Small intestine (tissue), 7 donors: ENCODE measurements around the gene RIPK4. TPM values are rescaled to one million over a fixed set of nuclear protein-coding genes. Genes with fewer than 3 reads are reported as not detected.

Experiments used
- DNase-seq, 2 donors: peaks; one replicate each; pipeline versions ENCODE4 v3.0.0 to v3.0.0-alpha.2; 2013
- FAIRE-seq: peaks from 2 replicates; lab custom pipeline; 2012; peaks lifted over from hg19 to GRCh38; lab: Jason Lieb, UNC
- H3K27ac ChIP-seq, 3 donors: one replicate each; pipeline ENCODE4 v1.5.1; 2013; ENCODE audit warnings: low read length in 2 of 3, mild to moderate bottlenecking in 2 of 3, control low read depth in 1 of 3, inconsistent platforms in 1 of 3, low read depth in 1 of 3, moderate library complexity in 1 of 3
- H3K27me3 ChIP-seq, 3 donors: one replicate each; pipeline ENCODE4 v1.6.1; 2013; ENCODE audit warnings: low read length in 3 of 3, inconsistent platforms in 1 of 3; ENCODE audit not compliant: control insufficient read depth in 3 of 3, insufficient read depth in 3 of 3
- H3K36me3 ChIP-seq, 3 donors: one replicate each; pipeline ENCODE4 v1.6.1; 2013; ENCODE audit warnings: low read length in 3 of 3, inconsistent platforms in 1 of 3, low read depth in 1 of 3, mild to moderate bottlenecking in 1 of 3, moderate library complexity in 1 of 3; ENCODE audit not compliant: control insufficient read depth in 3 of 3, insufficient read depth in 2 of 3
- H3K4me1 ChIP-seq, 3 donors: one replicate each; pipeline ENCODE4 v1.6.1; 2013; ENCODE audit warnings: low read length in 2 of 3, inconsistent platforms in 1 of 3, low read depth in 1 of 3, mild to moderate bottlenecking in 1 of 3, moderate library complexity in 1 of 3; ENCODE audit not compliant: control insufficient read depth in 3 of 3, insufficient read depth in 2 of 3
- H3K4me3 ChIP-seq, 3 donors: one replicate each; pipeline ENCODE4 v1.5.1; 2013; ENCODE audit warnings: low read length in 3 of 3, control low read depth in 1 of 3, inconsistent platforms in 1 of 3, low read depth in 1 of 3, mild to moderate bottlenecking in 1 of 3, moderate library complexity in 1 of 3
- H3K9me3 ChIP-seq, 2 donors: one replicate each; pipeline ENCODE4 v1.6.1; 2013; ENCODE audit warnings: low read depth in 1 of 2, low read length in 1 of 2; ENCODE audit not compliant: control insufficient read depth in 2 of 2, insufficient read depth in 1 of 2
- WGBS, 3 donors: extraction: QIAGEN DNeasy Blood & Tissue Kit; methylation state at CpG; one replicate each; pipeline ENCODE4 v1.1.7; 2013; 5-methylcytosine and 5-hydroxymethylcytosine counted together
- polyA plus RNA-seq, 4 donors: library from polyadenylated mRNA; stranded (reverse) in 3 of 4; unstranded in 1 of 4; fragments of 200-250 nt in 3 of 4; fragments of 120-200 nt in 1 of 4; gene quantifications; one replicate each; pipeline versions ENCODE4 v1.2.1 to v1.2.3, GENCODE V29; 2013
- donor health status: healthy with polysubstance abuse.
- donor health status: control.
- donor health status: control.
- donor health status: Bipolar disorder and iron deficiency.
- donor health status: healthy.

Gene RIPK4
- polyA plus RNA-seq, 4 donors = 9.7 to 28.4 (median 20.5) TPM

- FAIRE-seq (no peak), DNase-seq (no peak)
- H3K27ac ChIP-seq = no peak overlapping the region
- H3K9me3 ChIP-seq = no peaks in the 10 kb centered on the region
- no peak overlapping the region for H3K4me3 ChIP-seq
- H3K4me1 ChIP-seq = no peaks in the 10 kb centered on the region
- WGBS, 3 donors = 87 to 93% (median 91%) methylated on average over 32 of the region's 32 CpGs
- no peaks in the 10 kb centered on the region for H3K27me3 ChIP-seq
- peaks cover 2 to 44% (median 7%) of the 10 kb centered on the region in 3 donors for H3K36me3 ChIP-seq
Measured at GRCh38 chr21:41801321-41802197, 34.7 kb upstream of the RIPK4 start.

- Histone ChIP-seq H3K4me3 (no peak overlapping the region), H3K27ac (no peak overlapping the region), H3K27me3 (no peaks in the 10 kb centered on the region), H3K36me3 (peaks cover 2 to 44% (median 7%) of the 10 kb centered on the region in 3 donors), H3K4me1 (no peaks in the 10 kb centered on the region), H3K9me3 (no peaks in the 10 kb centered on the region)
- 83 to 87% (median 87%) methylated on average over 24 of the region's 24 CpGs for WGBS, 3 donors
- DNase-seq (no peak), FAIRE-seq (no peak)
Measured at GRCh38 chr21:41800425-41801320, 33.8 kb upstream of the RIPK4 start.

- no peak for DNase-seq
- WGBS, 3 donors = 93 to 95% (median 94%) methylated on average over 7 of the region's 7 CpGs
- no peak overlapping the region for H3K27ac ChIP-seq
- no peaks in the 10 kb centered on the region for H3K27me3 ChIP-seq
- H3K4me3 ChIP-seq = no peak overlapping the region
- H3K36me3 ChIP-seq = peaks cover 2 to 43% (median 7%) of the 10 kb centered on the region in 3 donors
- H3K9me3 ChIP-seq = no peaks in the 10 kb centered on the region
- FAIRE-seq = no peak
- H3K4me1 ChIP-seq = no peaks in the 10 kb centered on the region
Measured at GRCh38 chr21:41799763-41800162, 32.9 kb upstream of the RIPK4 start.

- Histone ChIP-seq H3K27ac (no peak overlapping the region), H3K36me3 (peaks cover 2 to 33% (median 5%) of the 10 kb centered on the region in 3 donors), H3K4me3 (no peak overlapping the region), H3K4me1 (no peaks in the 10 kb centered on the region), H3K9me3 (no peaks in the 10 kb centered on the region), H3K27me3 (no peaks in the 10 kb centered on the region)
- WGBS, 3 donors = 92 to 96% (median 93%) methylated on average over 20 of the region's 20 CpGs
- DNase-seq (no peak), FAIRE-seq (no peak)
Measured at GRCh38 chr21:41798326-41798725, 31.5 kb upstream of the RIPK4 start.

DNA sequence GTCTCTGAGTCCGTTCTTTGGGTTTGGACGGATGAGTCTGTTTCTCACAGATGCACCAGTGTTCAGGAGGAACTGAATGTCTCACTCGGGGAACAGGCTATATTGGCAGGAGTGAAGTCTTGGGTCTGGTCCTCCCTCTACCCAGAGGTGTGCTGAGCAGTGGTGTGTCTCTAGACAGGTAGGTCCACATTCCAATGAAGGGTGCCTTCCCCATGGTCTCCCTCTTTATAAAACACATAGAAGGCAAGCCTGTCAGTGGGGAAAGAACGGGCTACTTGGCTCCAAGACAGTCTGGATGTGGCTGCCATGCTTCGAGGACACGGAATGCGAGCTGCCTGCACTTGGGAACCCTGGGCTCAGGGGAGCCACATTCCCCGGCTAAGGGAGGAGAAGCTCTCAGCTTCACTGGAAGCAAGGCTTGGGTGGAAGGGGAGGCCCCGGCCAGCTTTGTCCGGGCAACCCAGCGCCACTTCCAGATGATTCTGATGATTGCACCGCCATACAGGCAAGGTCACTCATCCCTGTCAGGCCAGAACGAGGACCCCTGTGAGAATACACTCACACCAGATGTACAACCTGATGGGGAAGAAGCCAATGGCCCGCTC is 29.7 kb upstream of the RIPK4 start:
- Histone ChIP-seq H3K9me3 (peaks cover 0 to 11% of the 10 kb centered on the region in 2 donors), H3K27ac (no peak overlapping the region), H3K27me3 (no peaks in the 10 kb centered on the region), H3K36me3 (peaks cover 2 to 23% (median 5%) of the 10 kb centered on the region in 3 donors), H3K4me3 (no peak overlapping the region), H3K4me1 (no peaks in the 10 kb centered on the region)
- FAIRE-seq = no peak
- WGBS, 3 donors = 94 to 96% (median 95%) methylated on average over 14 of the region's 14 CpGs
- DNase-seq = no peak

- WGBS, 3 donors = 61 to 68% (median 66%) methylated on average over 3 of the region's 3 CpGs
- Histone ChIP-seq H3K27ac (no peak overlapping the region), H3K27me3 (no peaks in the 10 kb centered on the region), H3K9me3 (peaks cover 0 to 11% of the 10 kb centered on the region in 2 donors), H3K4me1 (no peaks in the 10 kb centered on the region), H3K36me3 (peaks cover 2 to 14% (median 5%) of the 10 kb centered on the region in 3 donors), H3K4me3 (no peak overlapping the region)
- FAIRE-seq = no peak
- no peak for DNase-seq
Measured at GRCh38 chr21:41795726-41796125, 28.9 kb upstream of the RIPK4 start.

GRCh38 chr21:41794600-41794999 is 27.7 kb upstream of the RIPK4 start:
- no peak overlapping the region for H3K27ac ChIP-seq
- no peak overlapping the region for H3K4me3 ChIP-seq
- peaks cover 0 to 11% of the 10 kb centered on the region in 2 donors for H3K9me3 ChIP-seq
- peaks cover 0 to 6% (median 5%) of the 10 kb centered on the region in 3 donors for H3K36me3 ChIP-seq
- DNase-seq (no peak), FAIRE-seq (no peak)
- H3K4me1 ChIP-seq = no peaks in the 10 kb centered on the region
- no peaks in the 10 kb centered on the region for H3K27me3 ChIP-seq
- WGBS, 3 donors = 86 to 91% (median 88%) methylated on average over 10 of the region's 10 CpGs

DNA sequence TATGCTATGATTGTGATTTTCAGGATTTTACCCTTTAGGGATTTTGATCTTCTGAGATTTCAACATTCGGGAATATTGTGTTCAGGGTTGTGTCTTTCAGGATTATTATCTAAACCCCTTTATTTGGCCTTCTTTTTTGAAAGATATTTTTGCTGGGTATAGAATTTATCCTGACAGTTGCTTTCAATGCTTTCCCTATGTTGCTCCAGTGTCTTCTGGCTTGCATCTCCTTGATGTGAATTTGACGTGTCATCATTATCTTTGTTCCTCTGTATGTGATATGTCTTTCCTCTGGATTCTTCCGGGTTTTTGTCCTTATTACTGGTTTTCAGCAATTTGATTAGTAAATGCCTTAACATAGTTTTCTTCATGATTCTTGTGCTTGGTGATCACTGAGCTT is 25.9 kb upstream of the RIPK4 start:
- H3K4me3 ChIP-seq = no peak overlapping the region
- H3K4me1 ChIP-seq = no peaks in the 10 kb centered on the region
- DNase-seq (no peak), FAIRE-seq (no peak)
- 92 to 95% (median 94%) methylated on average over 3 of the region's 3 CpGs for WGBS, 3 donors
- peaks cover 0 to 11% of the 10 kb centered on the region in 2 donors for H3K9me3 ChIP-seq
- H3K27me3 ChIP-seq = no peaks in the 10 kb centered on the region
- no peak overlapping the region for H3K27ac ChIP-seq
- H3K36me3 ChIP-seq = no peaks in the 10 kb centered on the region
